MM.1S (cell line): Measurements from ENCODE around the gene PGAM2.

Experiments
- DNase-seq: peaks from one replicate; pipeline ENCODE4 v3.0.0-alpha.2; 2015
- H2AFZ ChIP-seq: fragments of 300-600 bp; sonication (generic); 2 replicates; pipeline ENCODE4 v1.6.0; 2016; ENCODE audit warnings: antibody characterized with exemption, low read length
- H3F3A ChIP-seq: fragments of 300-600 bp; sonication (generic); 2 replicates; pipeline ENCODE4 v1.6.1; 2016; ENCODE audit warnings: mild to moderate bottlenecking, antibody characterized with exemption, low read length, moderate library complexity, mixed read lengths; ENCODE audit not compliant: insufficient read depth
- H3K27ac ChIP-seq: fragments of 300-600 bp; sonication (generic); 2 replicates; pipeline ENCODE4 v1.5.1; 2016; ENCODE audit warnings: mild to moderate bottlenecking, low read length
- H3K27me3 ChIP-seq: fragments of 300-600 bp; sonication (generic); replicated peaks from 2 replicates; pipeline ENCODE4 v1.6.0; 2016; ENCODE audit warnings: low read length; ENCODE audit not compliant: insufficient read depth
- H3K36me3 ChIP-seq: fragments of 300-600 bp; sonication (generic); replicated peaks from 2 replicates; pipeline ENCODE4 v1.6.1; 2016; ENCODE audit warnings: mild to moderate bottlenecking, low read length, mixed read lengths; ENCODE audit not compliant: insufficient read depth
- H3K4me1 ChIP-seq: fragments of 300-600 bp; sonication (generic); 2 replicates; pipeline ENCODE4 v1.6.1; 2016; ENCODE audit warnings: low read length, mixed read lengths
- H3K4me2 ChIP-seq: fragments of 300-600 bp; sonication (generic); 2 replicates; pipeline ENCODE4 v1.6.0; 2016; ENCODE audit warnings: low read depth, low read length
- H3K4me3 ChIP-seq: fragments of 300-600 bp; sonication (generic); 2 replicates; pipeline ENCODE4 v1.5.1; 2016; ENCODE audit warnings: low read length, mixed read lengths
- H3K79me2 ChIP-seq: fragments of 300-600 bp; sonication (generic); 2 replicates; pipeline ENCODE4 v1.6.1; 2016; ENCODE audit warnings: mixed run types, low read length, mixed read lengths
- H3K9ac ChIP-seq: fragments of 300-600 bp; sonication (generic); 2 replicates; pipeline ENCODE4 v1.6.1; 2016; ENCODE audit warnings: low read length, mixed read lengths
- H3K9me2 ChIP-seq: fragments of 300-600 bp; sonication (generic); replicated peaks from 2 replicates; pipeline ENCODE4 v1.6.1; 2016; ENCODE audit warnings: mild to moderate bottlenecking, low read length, mixed read lengths; ENCODE audit not compliant: insufficient read depth
- H3K9me3 ChIP-seq: fragments of 300-600 bp; sonication (generic); replicated peaks from 2 replicates; pipeline ENCODE4 v1.6.1; 2016; ENCODE audit warnings: mild to moderate bottlenecking, low read length, mixed read lengths; ENCODE audit not compliant: insufficient read depth
- H4K20me1 ChIP-seq: fragments of 300-600 bp; sonication (generic); 2 replicates; pipeline ENCODE4 v1.6.1; 2016; ENCODE audit warnings: mild to moderate bottlenecking, low read length, moderate library complexity, mixed read lengths; ENCODE audit not compliant: insufficient read depth
- CTCF ChIP-seq: fragments of 300-600 bp; sonication (generic); IDR thresholded peaks from 2 replicates; pipeline ENCODE4 v1.5.1; 2016; ENCODE audit warnings: antibody characterized with exemption, low read length, mixed read lengths
- EZH2 ChIP-seq: fragments of 300-600 bp; sonication (generic); optimal IDR thresholded peaks from 2 replicates; pipeline ENCODE3; 2017; ENCODE audit warnings: low read depth, mild to moderate bottlenecking, antibody characterized with exemption, low read length, mixed read lengths
- EZH2phosphoT487 ChIP-seq: fragments of 300-600 bp; sonication (generic); IDR thresholded peaks from 2 replicates; pipeline ENCODE4 v1.6.1; 2018; ENCODE audit warnings: antibody characterized with exemption, low read length

The PGAM2 gene

GRCh38 chr7:44102846-44103565, 37.6 kb upstream of the PGAM2 start:
- Histone ChIP-seq H3K27ac (no peak overlapping the region), H4K20me1 (no peaks in the 10 kb centered on the region), H3K4me3 (no peak overlapping the region), H3K9me3 (no peaks in the 10 kb centered on the region), H3K79me2 (no peaks in the 10 kb centered on the region), H3F3A (peaks cover 2% of the 10 kb centered on the region; the same call in 1 of the 2 replicates), H3K9ac (no peak overlapping the region), H3K27me3 (peaks cover 14% of the 10 kb centered on the region), H3K36me3 (no peaks in the 10 kb centered on the region), H3K4me1 (peaks cover 5% of the 10 kb centered on the region), H3K9me2 (no peaks in the 10 kb centered on the region), H2AFZ (no peak overlapping the region), H3K4me2 (no peak overlapping the region)
- no peak for TF ChIP-seq EZH2
- no peak for DNase-seq

GRCh38 chr7:44101966-44102845, 36.8 kb upstream of the PGAM2 start:
- Histone ChIP-seq H4K20me1 (no peaks in the 10 kb centered on the region), H3K36me3 (no peaks in the 10 kb centered on the region), H3K79me2 (no peaks in the 10 kb centered on the region), H3K4me2 (no peak overlapping the region), H3K9ac (no peak overlapping the region), H3K4me3 (no peak overlapping the region), H3F3A (peaks cover 10% of the 10 kb centered on the region), H3K27me3 (peaks cover 14% of the 10 kb centered on the region), H2AFZ (no peak overlapping the region), H3K27ac (no peak overlapping the region), H3K9me3 (no peaks in the 10 kb centered on the region), H3K4me1 (peaks cover 13% of the 10 kb centered on the region), H3K9me2 (no peaks in the 10 kb centered on the region)
- no peak for DNase-seq
- no peak for TF ChIP-seq EZH2phosphoT487
- TF ChIP-seq EZH2, result no peak
- no peak for TF ChIP-seq CTCF

DNA sequence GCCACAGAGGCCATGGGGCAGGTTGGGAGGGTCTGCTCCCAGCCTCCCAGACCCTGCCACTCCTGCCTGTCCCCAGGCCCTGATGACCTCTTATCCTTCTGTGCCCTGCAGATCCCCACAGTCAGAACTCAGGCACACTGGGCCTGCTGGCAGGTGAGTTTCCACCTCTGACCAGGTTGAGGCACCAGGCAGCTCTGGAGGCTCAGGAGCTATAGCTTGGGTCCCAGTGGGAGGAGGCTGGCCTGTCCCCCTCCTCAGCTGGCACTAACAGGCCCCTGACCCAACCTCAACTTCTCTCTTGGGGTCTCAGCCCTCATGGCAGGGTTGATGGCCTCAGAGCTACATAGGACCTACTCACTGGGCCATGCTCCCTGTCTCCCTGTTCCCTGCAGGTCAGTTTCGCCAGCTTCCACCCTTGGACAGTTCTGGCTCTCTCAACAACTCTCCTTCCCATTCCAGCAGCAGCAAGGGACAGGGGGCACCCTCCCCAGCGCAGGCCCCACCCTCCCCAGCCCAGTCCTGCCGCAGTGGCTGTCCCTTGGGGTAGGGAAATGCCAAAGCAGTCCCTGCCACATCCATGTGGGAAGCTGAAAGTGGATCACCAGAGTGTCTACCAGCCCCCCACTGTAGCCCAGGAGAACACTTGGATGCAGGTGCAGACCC, 36.1 kb upstream of the PGAM2 start:
- no peak overlapping the region for H3K27ac ChIP-seq
- H3K79me2 ChIP-seq, result no peaks in the 10 kb centered on the region
- H3F3A ChIP-seq, result peaks cover 11% of the 10 kb centered on the region
- peaks cover 14% of the 10 kb centered on the region for H3K27me3 ChIP-seq
- no peaks in the 10 kb centered on the region for H3K36me3 ChIP-seq
- H3K4me3 ChIP-seq, result no peak overlapping the region
- no peak for DNase-seq
- TF ChIP-seq EZH2, result no peak
- TF ChIP-seq CTCF, result no peak
- TF ChIP-seq EZH2phosphoT487, result no peak
- H3K9ac ChIP-seq, result no peak overlapping the region
- no peaks in the 10 kb centered on the region for H4K20me1 ChIP-seq
- peaks cover 21% of the 10 kb centered on the region for H3K4me1 ChIP-seq
- H2AFZ ChIP-seq, result no peak overlapping the region
- no peak overlapping the region for H3K4me2 ChIP-seq
- H3K9me2 ChIP-seq, result no peaks in the 10 kb centered on the region
- no peaks in the 10 kb centered on the region for H3K9me3 ChIP-seq
